ENCODE data around the gene TTC22. TPM values are rescaled to one million over a fixed set of nuclear protein-coding genes. Genes with fewer than 3 reads are reported as not detected.
A peak's percentile ranks its signal among the peaks of the same experiment; 100 is the strongest.

The TTC22 gene
- total RNA-seq, 1 donor from 2014 or later, result not detected

- Mint-ChIP-seq H3K27me3 (ENCODE audit: unreplicated experiment) (peaks cover 6% of the 10 kb centered on the region), H3K36me3 (ENCODE audit: unreplicated experiment) (no peaks in the 10 kb centered on the region), H3K27ac (ENCODE audit: unreplicated experiment) (no peak overlapping the region), H3K9me3 (ENCODE audit: unreplicated experiment) (no peaks in the 10 kb centered on the region), H3K4me3 (ENCODE audit: unreplicated experiment) (no peak overlapping the region), H3K4me1 (ENCODE audit: unreplicated experiment) (peaks cover 7% of the 10 kb centered on the region)
- DNase-seq (ENCODE audit: extremely low spot score, unreplicated experiment), result peak; percentile 82
- no peak for TF ChIP-seq CTCF (IDR thresholded peaks at IDR 0.05)
Measured at GRCh38 chr1:54811739-54812655, 10.9 kb upstream of the TTC22 start.

GRCh38 chr1:54811066-54811465 lies 9.9 kb upstream of the TTC22 start:
- no peak overlapping the region for H3K27ac Mint-ChIP-seq (ENCODE audit: unreplicated experiment)
- no peaks in the 10 kb centered on the region for H3K36me3 Mint-ChIP-seq (ENCODE audit: unreplicated experiment)
- H3K9me3 Mint-ChIP-seq (ENCODE audit: unreplicated experiment), result no peaks in the 10 kb centered on the region
- peaks cover 7% of the 10 kb centered on the region for H3K4me1 Mint-ChIP-seq (ENCODE audit: unreplicated experiment)
- no peak for TF ChIP-seq CTCF (IDR thresholded peaks at IDR 0.05)
- no peak overlapping the region for H3K4me3 Mint-ChIP-seq (ENCODE audit: unreplicated experiment)
- peak; percentile 57 for DNase-seq (ENCODE audit: extremely low spot score, unreplicated experiment)
- no peaks in the 10 kb centered on the region for H3K27me3 Mint-ChIP-seq (ENCODE audit: unreplicated experiment)

GRCh38 chr1:54810153-54810942 lies 9.2 kb upstream of the TTC22 start:
- DNase-seq (ENCODE audit: extremely low spot score, unreplicated experiment), result peak; percentile 85
- Mint-ChIP-seq H3K27me3 (ENCODE audit: unreplicated experiment) (no peaks in the 10 kb centered on the region), H3K4me3 (ENCODE audit: unreplicated experiment) (no peak overlapping the region), H3K9me3 (ENCODE audit: unreplicated experiment) (no peaks in the 10 kb centered on the region), H3K4me1 (ENCODE audit: unreplicated experiment) (peaks cover 7% of the 10 kb centered on the region), H3K27ac (ENCODE audit: unreplicated experiment) (no peak overlapping the region), H3K36me3 (ENCODE audit: unreplicated experiment) (no peaks in the 10 kb centered on the region)
- TF ChIP-seq CTCF (IDR thresholded peaks at IDR 0.05), result peak; percentile 94

- H3K9me3 Mint-ChIP-seq (ENCODE audit: unreplicated experiment), result no peaks in the 10 kb centered on the region
- no peak overlapping the region for H3K4me3 Mint-ChIP-seq (ENCODE audit: unreplicated experiment)
- no peak overlapping the region for H3K27ac Mint-ChIP-seq (ENCODE audit: unreplicated experiment)
- no peaks in the 10 kb centered on the region for H3K27me3 Mint-ChIP-seq (ENCODE audit: unreplicated experiment)
- H3K36me3 Mint-ChIP-seq (ENCODE audit: unreplicated experiment), result no peaks in the 10 kb centered on the region
- DNase-seq (ENCODE audit: extremely low spot score, unreplicated experiment), result peak; percentile 32
- no peak for TF ChIP-seq CTCF (IDR thresholded peaks at IDR 0.05)
- H3K4me1 Mint-ChIP-seq (ENCODE audit: unreplicated experiment), result peaks cover 7% of the 10 kb centered on the region
Measured at GRCh38 chr1:54809496-54810074, 8.5 kb upstream of the TTC22 start.

Data from osteocyte (in vitro differentiated cells).